Gastroesophageal sphincter (tissue), 3 donors: ENCODE data around the gene IL17RD.

Experiments
- CTCF ChIP-seq, 4 experiments: fragments of 200-600 bp in 2 of 4; fragments of 450-650 bp in 2 of 4; sonication (generic) in 1 of 4; IDR thresholded peaks; one replicate each; pipeline ENCODE4 v1.5.1; 2017 to 2019; ENCODE audit warnings: antibody characterized with exemption in 4 of 4, mild to moderate bottlenecking in 2 of 4, moderate library complexity in 2 of 4
- POLR2A ChIP-seq, 2 donors: fragments of 450-650 bp; IDR thresholded peaks; one replicate each; pipeline ENCODE4 v1.6.1; 2017; ENCODE audit warnings: antibody characterized with exemption in 2 of 2, mild to moderate bottlenecking in 2 of 2, moderate library complexity in 1 of 2

- no peak for TF ChIP-seq POLR2A (IDR thresholded peaks at IDR 0.05)
- no peak for TF ChIP-seq CTCF (IDR thresholded peaks at IDR 0.05)
Observed at GRCh38 chr3:57128826-57129667, 36.1 kb downstream of the IL17RD start.
